SU-DHL-6 (cell line): Measurements from ENCODE around the gene KCNJ16.

ENCODE experiments used
- H2AFZ ChIP-seq: fragments of 200-600 bp; sonication (generic); 2 replicates; pipeline ENCODE4 v1.6.1; 2014; ENCODE audit warnings: low read depth, mild to moderate bottlenecking, moderate library complexity, mixed read lengths, antibody characterized with exemption, low read length; ENCODE audit not compliant: severe bottlenecking
- H3F3A ChIP-seq: fragments of 200-600 bp; shearing (Covaris generic); 2 replicates; pipeline ENCODE4 v1.6.0; 2016; ENCODE audit warnings: antibody characterized with exemption, mild to moderate bottlenecking; ENCODE audit not compliant: insufficient read depth
- H3K27ac ChIP-seq: fragments of 200-600 bp; sonication (generic); 2 replicates; pipeline ENCODE4 v1.5.1; 2016; ENCODE audit warnings: low read depth, mild to moderate bottlenecking, low read length, moderate library complexity, mixed read lengths
- H3K27me3 ChIP-seq: fragments of 200-600 bp; sonication (generic), shearing (Covaris generic); 2 replicates; pipeline ENCODE4 v1.6.0; 2014; ENCODE audit warnings: mild to moderate bottlenecking, low read length
- H3K36me3 ChIP-seq: fragments of 200-600 bp; sonication (generic); 2 replicates; pipeline ENCODE4 v1.6.1; 2014; ENCODE audit warnings: mild to moderate bottlenecking, low read length, mixed read lengths
- H3K4me2 ChIP-seq: fragments of 300-600, 200-600 bp; shearing (Covaris generic), sonication (generic); 2 replicates; pipeline ENCODE4 v1.6.0; 2014; ENCODE audit warnings: low read length, low read depth, mild to moderate bottlenecking; ENCODE audit not compliant: poor library complexity, severe bottlenecking
- H3K4me3 ChIP-seq: fragments of 200-600 bp; sonication (generic); 2 replicates; pipeline ENCODE4 v1.5.1; 2014; ENCODE audit warnings: antibody characterized with exemption, low read length, mild to moderate bottlenecking, mixed read lengths; ENCODE audit not compliant: insufficient read depth, poor library complexity, severe bottlenecking
- H3K79me2 ChIP-seq: fragments of 200-600 bp; sonication (generic); 2 replicates; pipeline ENCODE4 v1.6.1; 2014; ENCODE audit warnings: mild to moderate bottlenecking, low read length, moderate library complexity; ENCODE audit not compliant: insufficient read depth
- H3K9ac ChIP-seq: fragments of 200-600 bp; sonication (generic); 2 replicates; pipeline ENCODE4 v1.7.0; 2014; ENCODE audit warnings: mild to moderate bottlenecking, low read length
- H3K9me2 ChIP-seq: fragments of 200-600 bp; sonication (generic); replicated peaks from 2 replicates; pipeline ENCODE4 v1.6.1; 2014; ENCODE audit warnings: low read length; ENCODE audit not compliant: insufficient read depth
- H3K9me3 ChIP-seq: fragments of 200-600 bp; sonication (generic); 2 replicates; pipeline ENCODE4 v1.6.1; 2014; ENCODE audit warnings: low read length, mixed read lengths; ENCODE audit not compliant: insufficient read depth
- H4K20me1 ChIP-seq: fragments of 200-600 bp; sonication (generic); 2 replicates; pipeline ENCODE4 v1.6.1; 2014; ENCODE audit warnings: low read depth, mild to moderate bottlenecking, antibody characterized with exemption, low read length, moderate library complexity, mixed read lengths
- CTCF ChIP-seq: fragments of 200-600 bp; sonication (generic); IDR thresholded peaks from one replicate; pipeline ENCODE4 v1.5.1; 2017; ENCODE audit warnings: antibody characterized with exemption, mild to moderate bottlenecking, low read length, moderate library complexity; ENCODE audit not compliant: insufficient read depth, poor library complexity, severe bottlenecking
- EZH2phosphoT487 ChIP-seq: fragments of 200-600 bp; sonication (generic), shearing (Covaris generic); conservative IDR thresholded peaks from 2 replicates; pipeline ENCODE4 v1.6.1; 2018; ENCODE audit warnings: mild to moderate bottlenecking, antibody characterized with exemption, low read length, moderate library complexity, mixed read lengths

KCNJ16 gene

DNA sequence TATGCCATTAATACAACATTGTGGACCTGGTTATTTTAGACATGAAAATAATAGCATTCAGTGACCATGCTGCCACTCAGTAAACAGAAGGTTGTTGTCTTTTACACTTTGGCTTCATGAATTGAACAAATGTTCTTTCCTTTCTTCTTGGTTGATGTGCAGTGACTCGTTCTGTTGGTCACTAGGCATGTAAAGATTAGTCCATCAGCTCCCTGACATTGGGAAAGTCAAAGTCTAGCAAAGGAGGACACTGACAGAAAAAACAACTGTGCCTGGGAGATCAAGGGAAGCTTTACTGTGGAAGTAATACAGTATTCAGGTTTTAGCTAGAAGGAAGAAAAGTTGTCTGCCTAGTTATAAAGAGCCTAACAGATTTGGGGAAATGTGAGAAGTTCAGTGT is 6.9 kb downstream of the KCNJ16 start:
- no peaks in the 10 kb centered on the region for H3K27me3 ChIP-seq
- no peaks in the 10 kb centered on the region for H4K20me1 ChIP-seq
- TF ChIP-seq EZH2phosphoT487, result no peak
- TF ChIP-seq CTCF, result no peak
- no peaks in the 10 kb centered on the region for H3K9me3 ChIP-seq
- no peaks in the 10 kb centered on the region for H3K9me2 ChIP-seq
- H3K4me2 ChIP-seq, result no peak overlapping the region
- H3K4me3 ChIP-seq, result no peak overlapping the region
- H3K36me3 ChIP-seq, result no peaks in the 10 kb centered on the region
- no peaks in the 10 kb centered on the region for H3K79me2 ChIP-seq
- H3F3A ChIP-seq, result no peaks in the 10 kb centered on the region
- H3K27ac ChIP-seq, result no peak overlapping the region
- H3K9ac ChIP-seq, result no peak overlapping the region
- H2AFZ ChIP-seq, result no peak overlapping the region

DNA sequence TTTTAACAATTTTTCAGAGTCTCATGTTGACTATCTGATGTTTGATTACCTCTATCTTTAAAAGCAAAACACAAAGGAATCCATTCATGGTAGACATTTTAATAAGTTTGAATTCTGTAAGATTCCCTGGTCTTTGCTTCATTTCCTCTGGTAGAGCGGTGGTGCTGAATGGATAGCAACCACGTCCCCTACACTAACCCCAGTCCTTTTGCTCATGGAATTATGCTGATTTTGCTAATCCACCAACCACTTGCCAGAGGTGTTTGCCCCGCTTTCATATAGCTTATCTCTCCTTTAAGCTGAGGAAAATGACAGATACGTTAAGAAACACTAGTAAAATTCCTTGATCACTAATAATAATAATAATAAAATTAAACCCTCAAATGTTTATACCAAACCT is 9.5 kb downstream of the KCNJ16 start:
- Histone ChIP-seq H3K27ac (no peak overlapping the region), H4K20me1 (no peaks in the 10 kb centered on the region), H3K9me2 (no peaks in the 10 kb centered on the region), H3K4me2 (no peak overlapping the region), H2AFZ (no peak overlapping the region), H3K9ac (no peak overlapping the region), H3K9me3 (no peaks in the 10 kb centered on the region), H3F3A (no peaks in the 10 kb centered on the region), H3K27me3 (no peaks in the 10 kb centered on the region), H3K36me3 (no peaks in the 10 kb centered on the region), H3K79me2 (no peaks in the 10 kb centered on the region), H3K4me3 (no peak overlapping the region)
- TF ChIP-seq EZH2phosphoT487 (no peak), CTCF (no peak)

DNA sequence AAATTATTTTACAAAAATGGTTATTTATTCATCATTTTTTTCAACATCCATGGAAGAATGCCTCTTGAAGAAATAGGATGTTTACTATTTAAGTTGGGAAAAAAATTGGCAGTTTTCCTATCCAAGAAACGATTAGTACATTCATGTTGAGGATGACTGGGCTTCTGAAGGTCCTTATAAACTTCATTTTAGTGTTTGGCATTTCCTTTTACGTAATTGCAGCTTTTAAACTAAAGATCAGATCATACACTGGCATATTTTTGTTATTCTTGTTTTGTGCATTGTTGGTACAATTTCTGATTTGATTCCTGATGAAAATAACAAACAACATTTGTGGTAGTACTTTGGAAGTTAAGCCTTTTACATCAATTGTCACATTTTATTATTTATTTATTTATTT is 11.5 kb downstream of the KCNJ16 start:
- H3K36me3 ChIP-seq, result no peaks in the 10 kb centered on the region
- no peak overlapping the region for H3K4me3 ChIP-seq
- H3K4me2 ChIP-seq, result no peak overlapping the region
- H3F3A ChIP-seq, result no peaks in the 10 kb centered on the region
- H3K79me2 ChIP-seq, result no peaks in the 10 kb centered on the region
- H3K27me3 ChIP-seq, result no peaks in the 10 kb centered on the region
- H3K9me2 ChIP-seq, result no peaks in the 10 kb centered on the region
- H3K27ac ChIP-seq, result no peak overlapping the region
- H3K9ac ChIP-seq, result no peak overlapping the region
- no peaks in the 10 kb centered on the region for H3K9me3 ChIP-seq
- H4K20me1 ChIP-seq, result no peaks in the 10 kb centered on the region
- no peak for TF ChIP-seq EZH2phosphoT487
- TF ChIP-seq CTCF, result no peak
- H2AFZ ChIP-seq, result no peak overlapping the region
